EL (cell line): Measurements from ENCODE around the gene CHDH.

Experiments used
- DNase-seq: peaks from one replicate; pipeline ENCODE4 v3.0.0-alpha.2; 2016

Gene CHDH

DNA sequence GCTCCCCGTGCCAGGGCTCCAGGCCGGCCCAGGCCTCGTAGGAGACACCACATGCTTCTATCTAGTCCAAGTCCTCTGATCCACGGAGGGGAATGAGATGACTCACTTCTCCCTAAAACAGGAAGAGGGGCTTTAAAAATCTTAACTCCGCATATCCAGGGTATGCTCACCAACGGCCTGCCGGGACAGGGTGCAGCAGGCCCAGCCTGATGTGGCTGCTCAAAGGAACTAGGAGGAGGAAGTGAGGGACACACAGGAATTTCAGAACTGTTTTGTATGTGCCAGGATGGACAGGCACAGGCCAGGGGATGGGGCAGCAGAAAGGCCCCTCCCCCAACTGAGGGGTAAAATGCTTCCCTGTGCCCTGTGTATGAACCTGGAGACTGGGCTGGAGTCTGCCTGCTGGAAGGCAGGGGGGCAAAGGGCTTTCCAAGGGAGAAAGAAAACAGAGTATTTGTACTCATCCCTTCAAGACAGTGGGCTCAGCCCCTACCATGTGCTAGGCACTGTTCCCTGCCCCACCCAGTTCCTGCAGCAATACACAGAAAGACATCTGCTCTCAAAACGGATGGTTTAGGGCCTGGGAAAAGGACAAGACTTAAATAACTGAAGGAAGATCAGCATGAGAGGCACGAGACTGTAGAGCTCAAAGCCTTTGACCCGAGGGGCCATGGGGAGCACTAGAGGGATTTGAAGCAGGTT, 22.1 kb downstream of the CHDH start:
- DNase-seq, result no peak

DNA sequence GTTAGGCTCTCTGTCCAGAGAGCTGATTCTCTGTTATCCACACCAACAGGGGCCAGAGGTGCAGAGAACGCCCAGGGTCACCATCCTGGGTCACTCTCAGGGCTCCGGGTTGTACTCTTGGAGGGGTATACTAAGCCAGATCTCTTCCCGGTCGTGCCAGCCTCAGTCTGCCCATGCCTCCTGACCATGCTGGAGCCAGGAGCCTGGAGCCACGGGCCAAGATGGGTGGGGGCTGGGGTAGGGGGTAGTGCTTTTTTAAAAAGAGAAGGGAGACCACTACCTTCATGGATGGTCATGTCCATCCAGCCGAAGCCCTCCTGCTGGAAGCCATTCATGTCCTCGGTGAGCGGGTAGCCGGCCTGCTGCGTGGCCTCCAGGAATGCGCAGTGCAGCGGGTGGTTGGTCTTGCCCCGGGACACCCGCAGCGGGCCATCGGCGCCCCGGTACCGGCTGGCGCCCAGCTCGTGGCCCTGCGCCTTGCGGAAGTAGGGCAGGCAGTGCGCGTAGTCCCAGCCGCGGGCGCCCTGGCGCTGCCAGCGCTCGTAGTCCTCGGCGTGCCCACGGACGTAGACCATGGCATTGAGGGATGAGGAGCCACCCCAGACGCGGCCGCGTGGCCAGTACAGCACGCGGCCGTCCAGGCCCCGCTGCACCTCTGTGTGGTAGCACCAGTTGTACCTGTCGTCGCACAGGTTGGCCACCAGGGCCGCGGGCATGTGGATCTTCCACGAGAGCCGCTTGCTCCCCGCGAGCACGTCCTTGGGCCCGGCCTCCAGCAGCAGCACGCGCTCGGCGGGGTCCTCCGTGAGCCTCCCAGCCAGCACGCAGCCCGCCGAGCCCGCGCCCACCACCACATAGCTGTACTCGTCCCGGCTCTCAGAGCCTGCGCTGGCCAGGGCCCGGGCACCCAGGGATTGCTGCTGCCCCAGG, 22.9 kb downstream of the CHDH start:
- no peak for DNase-seq

DNA sequence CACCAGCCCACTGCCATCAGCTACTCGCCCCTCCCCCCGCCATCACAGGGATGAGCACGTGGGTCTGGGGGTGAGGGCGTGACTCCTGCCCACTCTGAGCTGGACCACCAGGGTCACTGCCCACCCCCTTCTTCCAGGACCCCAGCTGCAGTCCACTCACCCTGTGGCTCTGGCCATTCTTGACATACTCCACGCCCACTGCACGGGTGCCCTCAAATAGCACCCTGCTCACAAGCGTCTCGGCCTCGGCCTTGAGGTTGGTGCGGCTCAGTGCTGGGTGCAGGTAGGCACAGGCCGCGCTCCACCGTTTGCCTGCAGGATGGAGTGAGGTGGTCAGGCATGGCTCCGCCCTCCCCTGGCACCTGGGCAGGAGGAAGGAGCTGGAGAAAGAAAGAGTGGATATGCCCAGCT, 23.9 kb downstream of the CHDH start:
- no peak for DNase-seq

DNA sequence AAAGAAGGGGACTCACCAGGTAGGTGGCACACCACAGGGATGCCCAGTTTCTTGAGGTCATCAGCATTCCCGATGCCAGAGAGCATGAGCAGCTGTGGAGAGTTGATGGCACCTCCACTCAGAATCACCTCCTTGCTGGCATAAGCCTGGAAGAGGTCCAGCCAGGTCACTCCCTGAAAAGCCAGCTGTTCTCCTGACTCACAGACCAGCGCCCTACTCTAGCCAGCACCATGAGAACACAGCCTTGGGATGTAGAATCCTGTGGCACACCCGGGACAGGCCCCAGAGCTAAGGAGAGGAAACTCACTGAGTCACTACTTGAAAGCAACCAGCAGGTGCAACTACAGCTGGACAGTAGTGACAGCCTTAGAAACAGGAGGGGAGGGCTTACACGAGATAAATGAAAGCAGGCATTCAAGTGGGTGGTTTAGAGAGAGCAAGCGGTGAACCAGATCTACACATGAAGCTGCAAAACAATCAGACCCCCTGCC, 24.5 kb downstream of the CHDH start:
- DNase-seq, result no peak

DNA sequence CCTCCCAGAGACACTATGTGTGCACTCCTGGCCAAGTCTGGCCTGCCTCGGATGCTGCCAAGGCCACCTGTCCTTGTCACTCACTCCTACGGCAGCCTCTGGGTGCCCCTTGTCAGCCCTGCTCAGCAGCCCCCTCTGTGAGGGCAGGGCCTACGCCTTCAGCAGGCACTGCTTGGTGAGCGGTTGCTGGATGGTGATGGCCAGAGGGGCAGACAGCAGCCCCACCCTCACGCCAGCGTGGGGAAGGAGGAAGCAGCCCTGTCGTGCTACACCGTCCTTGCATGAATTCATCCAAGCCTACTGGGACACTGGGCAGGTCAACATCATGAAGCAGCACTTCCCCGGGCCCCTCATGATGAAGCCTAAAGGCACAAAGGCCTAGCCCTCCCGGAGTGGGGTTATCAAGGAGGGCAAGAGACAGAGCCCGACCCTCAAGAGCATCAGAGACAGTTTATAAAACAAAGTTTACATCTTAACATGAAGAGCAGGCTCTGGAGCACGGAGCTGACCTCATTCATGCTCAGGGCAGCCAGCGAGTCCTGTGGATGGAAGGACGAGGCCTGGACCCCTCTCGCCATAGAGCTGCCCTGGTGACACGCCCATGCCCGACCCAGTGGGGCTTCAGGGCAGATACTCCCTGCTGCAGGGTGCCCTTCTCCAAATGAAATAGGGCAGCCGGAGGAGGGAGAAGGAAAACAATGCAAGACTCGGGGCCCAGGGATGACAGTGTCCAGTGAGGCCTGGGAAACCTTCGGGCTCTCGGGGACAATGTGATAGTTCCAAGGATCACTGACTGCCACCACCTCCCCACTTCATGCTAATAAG, 25.3 kb downstream of the CHDH start:
- DNase-seq, result no peak

DNA sequence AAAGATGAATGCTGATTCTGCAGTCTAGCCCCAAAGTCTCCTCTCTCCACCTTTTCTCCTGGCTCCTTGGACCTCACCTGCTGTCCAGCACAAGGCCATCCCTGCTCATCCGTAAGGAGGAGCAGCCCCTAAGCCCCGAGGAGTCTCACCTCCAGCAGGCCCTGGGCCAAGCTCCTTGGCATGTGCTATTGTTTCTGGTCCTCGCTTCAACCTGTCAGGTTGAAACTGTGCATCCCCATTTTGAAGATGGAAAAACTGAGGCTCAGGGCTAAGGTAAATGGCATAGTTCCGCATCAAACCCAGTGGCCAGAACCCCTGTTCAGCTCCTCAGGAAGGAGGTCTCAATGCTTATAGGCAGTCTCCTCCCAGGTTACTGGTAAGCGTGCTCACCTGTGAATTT, 26.1 kb downstream of the CHDH start:
- no peak for DNase-seq

DNA sequence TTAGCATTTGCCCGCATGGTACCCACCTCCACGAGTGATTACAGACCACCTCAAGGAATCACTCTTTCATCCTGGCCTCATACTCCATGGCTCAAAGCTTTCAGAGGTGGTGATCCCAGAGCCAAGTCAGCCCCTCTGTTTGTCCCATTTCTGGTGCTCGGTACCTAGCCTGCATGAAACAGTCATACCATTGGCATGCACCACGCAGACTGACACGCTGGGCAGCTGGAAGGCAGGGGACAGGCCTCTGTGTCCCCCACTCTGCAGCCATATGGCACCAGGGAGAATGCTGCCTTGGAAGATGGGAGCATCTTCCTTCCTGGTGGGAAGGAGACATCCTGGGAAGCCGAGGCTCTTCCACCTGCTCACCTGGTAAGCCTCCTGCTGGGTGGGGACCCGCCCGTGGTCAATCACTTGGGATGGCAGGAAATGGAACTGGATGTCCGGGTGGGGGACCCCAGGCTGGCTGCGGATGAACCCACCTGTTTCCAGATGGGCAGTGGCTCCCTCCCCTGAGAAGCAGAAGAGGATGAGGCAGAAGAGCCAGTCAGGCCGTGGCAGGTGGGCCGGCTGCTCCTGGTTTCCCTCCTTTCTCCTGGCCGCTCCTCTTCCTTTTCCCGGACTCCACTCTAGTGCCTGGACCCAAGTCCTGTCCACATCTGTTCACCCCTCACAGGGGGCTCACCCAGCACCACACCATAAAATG, 26.9 kb downstream of the CHDH start:
- no peak for DNase-seq

DNA sequence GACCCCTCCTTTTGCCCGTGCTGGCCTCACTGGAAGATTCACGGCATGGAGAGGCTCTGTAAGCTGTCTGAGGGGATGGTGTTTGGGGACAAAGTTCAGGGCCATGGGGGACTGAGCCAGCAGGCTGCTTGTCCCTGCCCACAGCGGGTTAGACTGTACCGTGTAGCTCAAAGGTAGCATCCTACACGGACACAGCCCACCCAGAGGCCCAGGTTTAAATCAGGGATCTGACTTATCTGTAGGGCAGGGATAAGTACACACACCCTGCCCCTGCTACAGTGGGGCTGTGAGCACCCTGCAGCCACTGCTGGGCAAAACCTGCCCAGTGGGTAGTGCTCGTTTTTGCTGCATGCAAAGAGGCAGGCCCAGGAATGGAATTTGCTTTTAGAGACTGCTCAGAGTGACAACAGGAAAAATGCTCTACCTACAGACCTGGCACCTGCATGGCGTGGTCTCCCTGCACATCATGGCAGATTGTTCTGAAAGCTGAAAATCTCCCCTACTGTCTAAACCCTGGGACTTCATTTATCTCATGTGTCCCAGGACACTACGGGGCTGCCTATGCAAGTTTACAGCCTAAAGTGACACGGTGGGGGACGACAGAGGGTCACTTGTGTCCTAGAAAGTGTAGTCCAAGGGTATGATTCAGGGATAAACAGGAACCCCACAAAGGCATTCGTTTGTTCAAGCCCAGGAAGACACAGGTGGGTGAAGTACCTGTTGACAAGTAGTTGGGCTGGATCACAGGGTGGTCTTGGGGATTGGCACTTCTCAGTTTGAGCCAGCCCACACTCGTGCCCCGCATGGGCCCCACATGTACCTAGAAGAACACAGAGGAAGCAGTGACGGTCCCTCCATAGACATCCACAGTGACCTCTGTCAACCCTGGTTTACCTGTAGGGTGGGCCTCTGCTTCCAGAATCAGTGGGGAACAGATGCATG, 27.7 kb downstream of the CHDH start:
- DNase-seq, result no peak

DNA sequence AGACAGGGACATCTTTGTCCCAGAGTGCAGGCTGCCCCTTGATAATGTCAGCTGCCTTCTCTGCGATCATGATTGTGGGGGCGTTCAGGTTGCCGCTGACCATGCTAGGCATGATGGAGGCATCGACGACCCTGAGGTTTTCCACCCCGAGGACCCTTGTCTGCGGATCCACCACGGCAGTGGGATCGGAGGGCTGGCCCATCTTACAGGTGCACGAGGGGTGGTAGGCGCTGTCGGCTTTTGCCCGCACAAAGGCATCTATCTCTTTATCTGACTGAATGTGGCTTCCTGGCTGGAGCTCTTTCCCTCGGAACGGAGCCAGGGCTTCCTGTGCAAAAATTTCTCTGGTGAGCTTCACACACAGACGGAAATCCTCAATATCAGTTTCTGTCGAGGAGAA, 28.4 kb downstream of the CHDH start:
- DNase-seq, result no peak

DNA sequence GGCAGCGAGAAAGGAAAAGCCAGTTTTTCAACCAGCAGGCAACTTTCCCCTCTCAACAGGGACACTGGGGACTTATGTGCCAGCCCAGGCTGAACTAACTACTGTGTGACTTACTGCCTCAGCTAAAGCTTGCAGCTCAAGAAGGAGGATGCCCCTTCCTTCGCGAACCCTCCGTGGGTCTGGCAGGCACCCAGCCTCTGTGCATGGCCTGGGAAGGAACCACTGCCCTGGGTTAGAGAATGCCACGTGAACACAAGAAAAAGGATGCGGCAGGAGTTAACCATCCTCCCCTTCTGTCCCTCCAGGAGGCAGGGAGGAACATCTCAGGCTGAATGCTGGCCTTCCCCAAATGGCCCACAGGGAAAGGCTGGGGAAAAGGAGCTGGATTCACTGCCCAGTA, 29.0 kb downstream of the CHDH start:
- no peak for DNase-seq

DNA sequence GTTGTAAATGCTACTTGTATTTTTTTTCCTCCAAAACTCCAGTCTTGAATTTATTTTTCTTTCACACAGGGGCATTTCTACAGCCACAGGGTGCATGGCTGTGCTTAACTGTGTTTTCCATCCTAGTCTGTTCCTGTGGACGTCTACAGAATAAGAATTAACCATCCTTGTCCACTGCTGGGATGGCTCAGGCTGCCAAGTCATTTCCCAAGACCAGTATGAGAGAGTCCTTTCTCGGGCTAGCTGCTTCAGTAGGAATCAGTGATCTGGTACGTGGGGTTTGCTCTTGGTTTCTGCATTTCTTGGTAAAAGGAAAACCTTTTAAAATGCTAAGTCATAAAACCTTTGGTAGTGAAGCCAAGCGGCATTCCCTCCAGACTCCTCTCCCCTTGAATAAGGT, 29.8 kb downstream of the CHDH start:
- no peak for DNase-seq

DNA sequence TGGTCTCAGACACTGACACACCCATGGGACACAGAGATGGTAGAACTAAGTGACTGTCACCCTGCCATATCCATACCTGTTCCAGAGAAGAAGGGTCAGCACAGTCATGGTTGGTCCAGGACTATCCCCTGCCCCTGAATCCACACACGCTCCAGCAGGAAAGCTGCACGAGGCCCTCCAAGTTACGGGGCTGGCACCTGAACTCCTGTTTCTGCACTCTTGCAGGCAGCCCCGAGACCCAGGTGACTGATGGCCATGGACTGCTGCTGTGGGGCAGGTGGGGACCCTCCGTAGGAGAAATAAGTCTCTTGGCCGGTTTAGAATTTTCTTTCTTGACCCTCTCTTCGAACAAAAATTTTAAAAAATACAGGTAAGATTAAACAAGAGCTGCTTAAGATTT, 30.6 kb downstream of the CHDH start:
- no peak for DNase-seq

DNA sequence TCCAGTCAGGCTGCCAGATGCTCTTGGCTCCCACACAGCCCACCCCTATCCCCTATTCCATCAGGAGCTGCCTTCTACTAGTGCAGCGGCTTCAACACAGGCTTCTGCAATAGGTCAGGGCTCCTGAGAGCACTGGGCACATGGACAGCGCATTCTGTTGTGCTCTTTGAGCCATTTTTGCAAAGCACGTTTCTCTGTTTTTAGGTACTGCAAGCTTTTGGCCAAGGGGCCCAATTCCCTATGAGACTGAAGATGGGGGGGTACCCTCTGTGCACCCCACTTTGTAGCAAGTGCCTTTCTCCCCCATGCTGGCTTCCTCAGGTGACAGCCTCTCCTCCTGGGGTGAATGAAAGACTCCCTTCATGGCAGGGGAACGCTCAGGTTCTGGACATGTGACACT, 31.2 kb downstream of the CHDH start:
- no peak for DNase-seq

DNA sequence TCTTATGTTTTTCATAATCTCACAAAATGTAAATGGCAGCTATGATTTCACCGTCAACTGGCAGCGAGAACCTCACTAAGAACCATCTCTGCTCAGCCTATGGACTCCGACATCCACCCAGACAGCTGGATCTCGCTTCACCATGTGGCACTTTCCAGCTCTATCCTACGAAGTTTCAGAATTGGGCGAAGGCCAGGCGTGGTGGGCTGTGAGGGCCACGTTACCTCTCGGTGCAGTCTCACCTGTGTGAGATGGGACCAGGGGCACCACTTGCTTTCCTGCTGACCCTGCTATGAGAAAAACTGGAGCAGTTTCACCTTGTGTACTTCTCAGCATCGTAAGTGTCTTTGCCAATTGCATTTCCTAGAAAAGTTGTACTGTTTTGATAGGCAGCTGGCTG, 32.3 kb downstream of the CHDH start:
- no peak for DNase-seq

DNA sequence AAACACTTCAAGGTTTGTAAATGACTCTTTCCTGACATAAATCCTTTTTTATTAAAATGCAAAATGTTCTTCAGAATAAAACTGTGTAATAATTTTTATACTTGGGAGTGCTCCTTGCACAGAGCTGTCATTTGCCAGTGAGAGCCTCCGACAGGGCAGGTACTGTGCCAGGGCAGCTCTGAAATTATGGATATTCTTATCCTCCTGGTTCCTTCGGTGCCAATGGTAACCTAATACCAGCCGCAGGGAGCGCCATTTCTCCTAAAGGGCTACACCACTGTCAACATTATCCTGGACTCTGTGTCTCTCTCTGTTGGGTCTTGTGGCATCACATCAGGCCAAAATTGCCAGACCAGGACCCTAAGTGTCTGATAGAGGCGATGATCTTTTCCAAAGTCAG, 33.0 kb downstream of the CHDH start:
- no peak for DNase-seq

DNA sequence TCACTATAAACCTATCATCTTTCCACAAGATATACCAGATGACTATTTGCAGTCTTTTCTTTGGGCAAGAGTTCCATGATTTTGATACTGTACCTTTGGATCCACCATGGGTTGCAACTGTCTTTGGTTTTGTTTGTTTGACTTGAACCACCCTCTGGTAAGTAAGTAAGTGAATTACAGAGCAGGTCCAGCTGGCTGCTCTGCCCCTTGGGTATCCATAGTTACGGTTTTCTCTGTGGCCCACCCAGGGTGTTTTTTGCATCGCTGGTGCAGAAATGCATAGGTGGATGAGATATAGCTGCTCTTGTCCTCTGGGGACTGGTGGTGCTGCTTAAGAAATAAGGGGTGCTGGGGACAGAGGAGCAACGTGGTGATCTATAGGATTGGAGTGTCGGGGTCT, 33.8 kb downstream of the CHDH start:
- no peak for DNase-seq

DNA sequence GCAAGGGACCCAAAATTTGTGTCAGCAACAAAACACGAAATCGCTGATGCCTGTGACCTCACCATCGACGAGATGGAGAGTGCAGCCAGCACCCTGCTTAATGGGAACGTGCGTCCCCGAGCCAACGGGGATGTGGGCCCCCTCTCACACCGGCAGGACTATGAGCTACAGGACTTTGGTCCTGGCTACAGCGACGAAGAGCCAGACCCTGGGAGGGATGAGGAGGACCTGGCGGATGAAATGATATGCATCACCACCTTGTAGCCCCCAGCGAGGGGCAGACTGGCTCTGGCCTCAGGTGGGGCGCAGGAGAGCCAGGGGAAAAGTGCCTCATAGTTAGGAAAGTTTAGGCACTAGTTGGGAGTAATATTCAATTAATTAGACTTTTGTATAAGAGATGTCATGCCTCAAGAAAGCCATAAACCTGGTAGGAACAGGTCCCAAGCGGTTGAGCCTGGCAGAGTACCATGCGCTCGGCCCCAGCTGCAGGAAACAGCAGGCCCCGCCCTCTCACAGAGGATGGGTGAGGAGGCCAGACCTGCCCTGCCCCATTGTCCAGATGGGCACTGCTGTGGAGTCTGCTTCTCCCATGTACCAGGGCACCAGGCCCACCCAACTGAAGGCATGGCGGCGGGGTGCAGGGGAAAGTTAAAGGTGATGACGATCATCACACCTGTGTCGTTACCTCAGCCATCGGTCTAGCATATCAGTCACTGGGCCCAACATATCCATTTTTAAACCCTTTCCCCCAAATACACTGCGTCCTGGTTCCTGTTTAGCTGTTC, 34.9 kb downstream of the CHDH start:
- DNase-seq, result no peak

DNA sequence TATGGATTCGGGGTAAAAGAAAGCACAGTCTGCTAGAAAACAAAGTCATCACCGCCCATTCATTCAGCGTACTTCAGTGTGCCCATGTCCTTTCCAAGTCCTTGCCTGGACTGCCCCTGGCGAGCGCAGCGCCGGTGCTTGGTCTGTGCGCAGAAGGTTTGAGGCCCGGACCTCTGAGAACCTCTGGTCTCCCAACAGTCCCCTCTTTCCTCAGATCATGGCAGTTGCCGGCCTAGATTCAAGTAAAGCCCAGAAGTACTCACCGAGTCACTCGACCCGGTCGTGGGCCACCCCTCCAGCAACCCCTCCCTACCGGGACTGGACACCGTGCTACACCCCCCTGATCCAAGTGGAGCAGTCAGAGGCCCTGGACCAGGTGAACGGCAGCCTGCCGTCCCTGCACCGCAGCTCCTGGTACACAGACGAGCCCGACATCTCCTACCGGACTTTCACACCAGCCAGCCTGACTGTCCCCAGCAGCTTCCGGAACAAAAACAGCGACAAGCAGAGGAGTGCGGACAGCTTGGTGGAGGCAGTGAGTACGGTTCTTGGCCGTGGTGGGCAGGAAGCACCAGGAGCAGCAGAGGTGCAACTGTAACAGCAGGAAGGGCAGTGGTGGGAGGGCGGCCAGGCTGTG, 36.3 kb downstream of the CHDH start:
- DNase-seq, result no peak

DNA sequence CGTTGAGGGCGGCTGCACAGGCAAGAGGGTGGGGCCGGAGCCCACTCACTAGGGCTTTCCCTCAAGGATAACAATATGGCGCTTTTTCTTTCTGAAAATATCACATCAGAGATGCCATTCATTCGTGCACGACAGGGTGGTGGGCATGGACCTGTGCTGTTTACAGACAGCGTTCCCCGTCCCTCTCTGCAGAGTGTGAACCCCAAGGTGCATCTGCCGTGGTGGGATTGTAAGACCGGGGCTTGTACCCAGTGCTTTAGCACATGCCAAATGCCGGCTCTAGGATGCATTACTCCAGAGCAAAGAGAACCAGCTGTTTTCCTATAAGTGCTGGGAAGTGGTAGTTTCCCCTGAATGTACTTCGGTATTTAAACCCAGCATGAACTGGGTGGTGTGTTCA, 37.0 kb downstream of the CHDH start:
- DNase-seq, result no peak

DNA sequence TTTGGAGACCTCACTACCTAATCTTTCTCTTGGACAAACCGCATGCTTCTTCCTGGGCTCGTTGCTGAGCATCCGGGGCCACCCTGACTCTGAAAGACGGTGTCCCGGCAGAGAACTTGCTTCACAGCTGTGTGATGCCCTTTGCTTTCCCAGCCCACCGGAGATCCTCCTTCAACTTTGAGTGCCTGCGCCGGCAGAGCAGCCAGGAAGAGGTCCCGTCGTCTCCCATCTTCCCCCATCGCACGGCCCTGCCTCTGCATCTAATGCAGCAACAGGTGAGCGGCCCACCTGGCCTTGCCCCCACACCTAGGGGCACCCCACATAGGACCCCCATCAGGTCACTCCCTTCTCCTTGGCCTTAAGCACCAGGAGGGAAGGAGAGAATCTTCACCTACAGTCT, 37.7 kb downstream of the CHDH start:
- DNase-seq, result no peak
